Frontal cortex (tissue), 4 donors: ENCODE results near the gene GPR62. TPM values are rescaled to one million over a fixed set of nuclear protein-coding genes. Genes with fewer than 3 reads are reported as not detected.
"Not testable (repeated sequence)": the region's sequence is repeated elsewhere in the genome, so short reads cannot be mapped to it uniquely, and the experiment has no call there.

ENCODE experiments used
- DNase-seq, 2 donors: peaks; one replicate each; pipeline ENCODE4 v3.0.0; 2012; ENCODE audit warnings: low spot score in 2 of 2
- FAIRE-seq: peaks from 2 replicates; lab custom pipeline; 2012; peaks lifted over from hg19 to GRCh38; lab: Jason Lieb, UNC
- total RNA-seq: library from RNA; depleted of rRNA; stranded (reverse); fragments of >200 nt; gene quantifications from one replicate; pipeline ENCODE4 v1.2.3, GENCODE V29; 2014
- donor health status: control.
- donor health status: control.
- donor health status: control.

The GPR62 gene
- total RNA-seq = 0.41 TPM

GRCh38 chr3:51955175-51955892 lies at the start of gene GPR62:
Gene GPR62, plus strand, starts transcription at chr3:51955381. Its CDS starts 272 bp downstream, at chr3:51955653.
- DNase-seq (peak; percentile 60 to 83), FAIRE-seq (no peak)

- no peak for DNase-seq
- no peak for FAIRE-seq
Observed at GRCh38 chr3:51908026-51908425, 47.2 kb upstream of the GPR62 start.

GRCh38 chr3:51916418-51916817 lies 38.8 kb upstream of the GPR62 start:
- DNase-seq (no peak), FAIRE-seq (no peak)

DNA sequence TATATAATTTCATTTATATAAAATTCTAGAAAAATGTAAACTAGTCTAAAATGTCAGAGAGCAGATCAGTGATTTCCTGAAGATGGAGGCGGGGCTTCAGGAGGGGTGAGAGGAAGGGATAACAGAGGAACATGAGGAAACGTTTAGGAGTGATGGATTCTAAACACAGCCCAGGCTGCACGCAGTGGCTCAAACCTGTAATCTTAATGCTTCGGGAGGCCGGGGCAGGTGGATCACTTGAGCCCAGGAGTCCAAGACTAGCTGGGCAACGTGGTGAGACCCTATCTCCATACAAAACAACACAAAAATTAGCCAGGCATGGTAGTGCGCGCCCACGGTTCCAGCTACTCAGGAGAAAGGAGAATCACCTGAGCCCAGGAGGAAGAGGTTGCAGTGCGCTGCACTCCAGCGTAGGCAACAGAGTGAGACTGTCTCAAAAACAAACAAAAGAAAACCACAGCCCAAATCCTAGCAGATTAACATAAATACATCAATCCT lies 34.1 kb upstream of the GPR62 start:
- no peak for DNase-seq
- FAIRE-seq = no peak

- no peak for FAIRE-seq
Observed at GRCh38 chr3:51927061-51927977, 27.9 kb upstream of the GPR62 start.

GRCh38 chr3:51928438-51928837 lies 26.7 kb upstream of the GPR62 start:
- FAIRE-seq = no peak
- no peak for DNase-seq

More at GRCh38 chr3:51927061-51927977, 27.9 kb upstream of the GPR62 start:
- no peak for DNase-seq

DNA sequence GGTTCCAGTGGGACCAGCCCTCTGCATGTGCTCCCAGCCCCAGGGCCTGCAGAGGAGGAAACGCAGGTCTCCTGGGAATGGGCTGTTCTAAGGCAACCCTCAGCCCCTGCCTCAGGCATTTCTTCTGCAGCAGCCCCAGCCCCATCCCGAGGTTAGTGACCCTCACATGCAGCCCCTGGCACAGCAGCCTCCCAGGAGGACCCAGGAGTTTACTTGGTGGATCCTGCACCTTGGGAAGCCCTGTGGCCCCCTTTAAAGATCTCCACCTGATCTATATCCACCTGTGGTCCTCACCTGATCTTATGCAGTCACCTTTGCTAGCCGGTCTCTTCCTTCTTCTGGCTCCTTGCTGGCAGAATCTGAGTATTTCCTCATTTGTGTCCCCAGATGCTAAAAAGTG lies 26.2 kb upstream of the GPR62 start:
- DNase-seq, FAIRE-seq: not testable (repeated sequence)

- DNase-seq = no peak
Observed at GRCh38 chr3:51929420-51930003, 25.7 kb upstream of the GPR62 start.

GRCh38 chr3:51930439-51930838 lies 24.7 kb upstream of the GPR62 start:
- FAIRE-seq (no peak), DNase-seq (no peak)

More at GRCh38 chr3:51929420-51930003, 25.7 kb upstream of the GPR62 start:
- no peak for FAIRE-seq

- no peak for DNase-seq
- FAIRE-seq = no peak
Observed at GRCh38 chr3:51931756-51932155, 23.4 kb upstream of the GPR62 start.

GRCh38 chr3:51932471-51933370 lies 22.5 kb upstream of the GPR62 start:
- FAIRE-seq = no peak

GRCh38 chr3:51933471-51934138 lies 21.6 kb upstream of the GPR62 start:
- no peak for FAIRE-seq

More at GRCh38 chr3:51932471-51933370, 22.5 kb upstream of the GPR62 start:
- DNase-seq = no peak

GRCh38 chr3:51934139-51934850 lies 20.9 kb upstream of the GPR62 start:
- FAIRE-seq (no peak), DNase-seq (no peak)

More at GRCh38 chr3:51933471-51934138, 21.6 kb upstream of the GPR62 start:
- DNase-seq = no peak

DNA sequence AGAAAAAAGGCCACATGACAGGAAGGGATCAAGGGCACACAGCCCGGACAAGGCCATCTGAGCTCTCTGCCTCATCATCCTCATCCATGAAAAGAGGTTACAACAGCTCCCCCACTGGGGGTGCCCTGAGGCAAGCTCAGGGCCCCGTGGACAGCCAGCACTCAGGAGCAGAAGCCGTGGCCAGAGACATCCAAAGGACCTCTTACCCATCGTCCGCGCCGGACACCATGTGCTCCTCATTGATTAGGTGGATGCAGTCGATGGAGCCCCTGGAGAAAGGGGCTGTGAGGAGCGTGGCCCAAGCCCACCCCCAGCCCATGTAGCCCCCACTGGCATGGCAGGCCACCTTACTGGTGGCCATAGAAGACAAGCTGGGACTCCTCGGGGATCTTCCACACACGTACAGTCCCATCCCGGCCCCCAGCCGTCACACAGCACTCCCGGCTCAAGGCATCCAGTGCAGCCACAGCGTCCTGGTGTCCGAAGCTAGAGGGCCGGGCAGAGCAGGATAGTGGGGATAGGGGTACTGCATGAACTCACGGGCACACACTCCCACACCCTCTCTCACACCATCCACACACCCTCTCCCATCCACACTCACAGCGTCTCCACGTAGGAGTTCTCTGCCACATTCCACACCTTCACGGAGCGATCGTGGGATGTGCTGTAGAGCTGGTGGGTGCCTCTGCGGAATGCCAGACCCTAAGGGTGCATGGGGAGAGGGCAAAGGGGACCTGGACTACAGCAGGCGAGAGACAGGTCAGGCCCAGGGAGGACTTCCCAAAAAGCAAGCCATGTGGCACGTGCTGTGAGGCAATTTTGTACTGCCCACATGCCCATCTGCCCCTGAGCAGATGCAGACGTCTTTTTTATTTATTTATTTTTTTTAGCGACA lies 19.9 kb upstream of the GPR62 start:
- FAIRE-seq (no peak), DNase-seq (no peak)

- FAIRE-seq = no peak
- no peak for DNase-seq
Observed at GRCh38 chr3:51935886-51936755, 19.1 kb upstream of the GPR62 start.

GRCh38 chr3:51937014-51937413 lies 18.2 kb upstream of the GPR62 start:
- DNase-seq (no peak), FAIRE-seq (no peak)
